ENCODE results near the gene SIRPD.
A peak's percentile ranks its signal among the peaks of the same experiment; 100 is the strongest.

GRCh38 chr20:1533059-1533458, 24.4 kb downstream of the SIRPD start:
- TF ChIP-seq CTCF (IDR thresholded peaks at IDR 0.05) (peak; percentile 27), EZH2 (IDR thresholded peaks at IDR 0.05) (no peak), EZH2phosphoT487 (IDR thresholded peaks at IDR 0.05) (no peak)
